ENCODE measurements around the gene SORBS2. TPM values are rescaled to one million over a fixed set of nuclear protein-coding genes. Genes with fewer than 3 reads are reported as not detected.
"Not testable (repeated sequence)": the region's sequence is repeated elsewhere in the genome, so short reads cannot be mapped to it uniquely, and the experiment has no call there.

SORBS2 gene
- total RNA-seq, 4 donors from 2014 or later = 92.7 to 234 (median 122) TPM

- Histone ChIP-seq H3K36me3 (no peaks in the 10 kb centered on the region), H3K27me3 (no peaks in the 10 kb centered on the region), H3K27ac (peak overlapping the region in 3 of 4 donors; percentile 26 to 86 (median 28)), H3K9me3 (no peaks in the 10 kb centered on the region), H3K4me3 (no peak overlapping the region), H3K4me1 (peaks cover 0 to 30% (median 18%) of the 10 kb centered on the region in 4 donors)
- no peak for DNase-seq
- WGBS, 2 donors (ENCODE audit: low coverage in 1 of 2) = 69 to 71% methylated on average over 3 of the region's 3 CpGs
- in situ Hi-C loops (cut with MboI; ENCODE audit: low pct_ligation_motif_present in 1 of 4, low pct_unique_long_range_greater_than_20kb in 1 of 4, low sequenced_read_pairs in 3 of 4) = no loop called here
- TF ChIP-seq, protein P1, sequence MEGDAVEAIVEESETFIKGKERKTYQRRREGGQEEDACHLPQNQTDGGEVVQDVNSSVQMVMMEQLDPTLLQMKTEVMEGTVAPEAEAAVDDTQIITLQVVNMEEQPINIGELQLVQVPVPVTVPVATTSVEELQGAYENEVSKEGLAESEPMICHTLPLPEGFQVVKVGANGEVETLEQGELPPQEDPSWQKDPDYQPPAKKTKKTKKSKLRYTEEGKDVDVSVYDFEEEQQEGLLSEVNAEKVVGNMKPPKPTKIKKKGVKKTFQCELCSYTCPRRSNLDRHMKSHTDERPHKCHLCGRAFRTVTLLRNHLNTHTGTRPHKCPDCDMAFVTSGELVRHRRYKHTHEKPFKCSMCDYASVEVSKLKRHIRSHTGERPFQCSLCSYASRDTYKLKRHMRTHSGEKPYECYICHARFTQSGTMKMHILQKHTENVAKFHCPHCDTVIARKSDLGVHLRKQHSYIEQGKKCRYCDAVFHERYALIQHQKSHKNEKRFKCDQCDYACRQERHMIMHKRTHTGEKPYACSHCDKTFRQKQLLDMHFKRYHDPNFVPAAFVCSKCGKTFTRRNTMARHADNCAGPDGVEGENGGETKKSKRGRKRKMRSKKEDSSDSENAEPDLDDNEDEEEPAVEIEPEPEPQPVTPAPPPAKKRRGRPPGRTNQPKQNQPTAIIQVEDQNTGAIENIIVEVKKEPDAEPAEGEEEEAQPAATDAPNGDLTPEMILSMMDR (IDR thresholded peaks at IDR 0.05) = no peak
- TF ChIP-seq POLR2AphosphoS5 (IDR thresholded peaks at IDR 0.05) (peak in 1 of 3 donors; percentile 31), EP300 (IDR thresholded peaks at IDR 0.05; ENCODE audit: low read depth) (no peak)
- intact Hi-C loops (cut with DNase I; ENCODE audit: low total_unique reads) = no loop called here
Observed at GRCh38 chr4:185564349-185564748, 247.6 kb downstream of the SORBS2 start.

DNA sequence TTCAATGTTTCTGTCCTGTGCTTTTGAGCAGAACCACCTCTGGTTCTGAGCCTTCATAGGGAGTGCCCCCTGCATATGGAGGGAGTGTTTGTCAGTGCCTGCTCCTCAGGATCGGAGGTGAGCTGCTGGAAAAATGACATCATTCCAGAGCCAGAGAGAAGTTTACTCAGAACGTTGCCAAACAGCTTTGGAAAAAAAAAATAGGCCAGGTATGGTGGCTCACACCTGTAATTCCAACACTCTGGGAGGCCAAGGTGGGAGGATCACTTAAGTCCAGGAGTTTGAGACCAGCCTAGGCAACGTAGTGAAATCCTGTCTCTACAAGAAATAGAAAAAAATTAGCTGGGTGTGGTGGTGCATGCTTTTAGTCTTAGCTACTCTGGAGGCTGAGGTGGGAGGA is 249.5 kb downstream of the SORBS2 start:
- no peaks in the 10 kb centered on the region for H3K27me3 ChIP-seq
- H3K4me3 ChIP-seq = no peak overlapping the region
- 57 to 67% methylated on average over 3 of the region's 3 CpGs for WGBS, 2 donors (ENCODE audit: low coverage in 1 of 2)
- in situ Hi-C loops (cut with MboI; ENCODE audit: low pct_ligation_motif_present in 1 of 4, low pct_unique_long_range_greater_than_20kb in 1 of 4, low sequenced_read_pairs in 3 of 4) = no loop called here
- peaks cover 0 to 22% (median 14%) of the 10 kb centered on the region in 4 donors for H3K4me1 ChIP-seq
- H3K36me3 ChIP-seq = no peaks in the 10 kb centered on the region
- DNase-seq = no peak
- TF ChIP-seq POLR2AphosphoS5 (IDR thresholded peaks at IDR 0.05) (no peak), POLR2A (IDR thresholded peaks at IDR 0.05) (no peak), EP300 (IDR thresholded peaks at IDR 0.05; ENCODE audit: low read depth) (no peak)
- TF ChIP-seq, protein P1 (IDR thresholded peaks at IDR 0.05) = no peak
- no peaks in the 10 kb centered on the region for H3K9me3 ChIP-seq
- intact Hi-C loops (cut with DNase I; ENCODE audit: low total_unique reads) = no loop called here
- no peak overlapping the region for H3K27ac ChIP-seq

DNA sequence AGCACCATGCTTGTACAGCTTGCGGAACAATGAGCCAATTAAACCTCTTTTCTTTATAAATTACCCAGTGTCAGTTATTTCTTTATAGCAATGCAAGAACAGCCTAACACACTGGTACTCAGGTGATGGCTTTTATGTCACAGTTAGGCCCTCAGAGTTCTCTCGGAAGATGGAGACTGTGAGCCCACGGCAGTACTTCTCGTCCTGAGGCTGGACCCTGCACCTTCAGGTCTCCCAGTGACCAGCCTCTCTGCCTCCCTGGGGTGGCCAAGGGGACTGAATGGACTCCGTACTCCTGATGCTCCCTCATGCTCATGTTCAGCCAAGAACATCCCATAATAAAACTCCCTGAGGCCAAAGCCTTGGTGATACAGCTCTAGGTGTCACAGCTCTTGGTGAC is 251.7 kb downstream of the SORBS2 start:
- no peaks in the 10 kb centered on the region for H3K9me3 ChIP-seq
- 92 to 100% methylated on average over 1 to 5 of the region's 5 CpGs for WGBS, 2 donors (ENCODE audit: low coverage in 1 of 2)
- H3K27ac ChIP-seq = peak overlapping the region in 1 of 4 donors; percentile 5
- H3K27me3 ChIP-seq = no peaks in the 10 kb centered on the region
- no peak overlapping the region for H3K4me3 ChIP-seq
- no peak for DNase-seq
- in situ Hi-C loops (cut with MboI; ENCODE audit: low pct_ligation_motif_present in 1 of 4, low pct_unique_long_range_greater_than_20kb in 1 of 4, low sequenced_read_pairs in 3 of 4) (no loop called here), intact Hi-C loops (cut with DNase I; ENCODE audit: low total_unique reads) (no loop called here)
- TF ChIP-seq POLR2AphosphoS5 (IDR thresholded peaks at IDR 0.05) = no peak
- no peak for TF ChIP-seq POLR2A (IDR thresholded peaks at IDR 0.05)
- TF ChIP-seq, protein P1 (IDR thresholded peaks at IDR 0.05) = no peak
- no peak for TF ChIP-seq EP300 (IDR thresholded peaks at IDR 0.05; ENCODE audit: low read depth)
- no peaks in the 10 kb centered on the region for H3K36me3 ChIP-seq
- peaks cover 0 to 10% (median 4%) of the 10 kb centered on the region in 4 donors for H3K4me1 ChIP-seq

DNA sequence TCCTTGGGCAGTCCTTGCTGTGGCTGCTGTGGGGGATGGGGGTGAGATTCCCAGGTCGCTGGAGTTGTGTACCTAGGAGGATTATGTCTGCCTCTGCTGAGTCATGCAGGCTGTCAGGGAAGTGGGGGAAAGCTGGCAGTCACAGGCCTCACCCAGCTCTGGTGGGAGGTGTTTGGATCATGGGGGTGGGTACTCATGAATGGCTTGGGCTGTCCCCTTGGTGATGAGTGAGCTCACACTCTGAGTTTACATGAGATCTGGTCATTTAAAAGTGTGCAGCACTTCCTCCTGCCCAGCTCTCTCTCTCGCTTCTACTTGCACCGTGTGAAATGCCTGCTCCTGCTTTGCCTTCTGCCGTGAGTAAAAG is 252.1 kb downstream of the SORBS2 start:
- Histone ChIP-seq H3K36me3 (no peaks in the 10 kb centered on the region), H3K27ac (peak overlapping the region in 1 of 4 donors; percentile 5), H3K27me3 (no peaks in the 10 kb centered on the region), H3K4me1 (peaks cover 0 to 10% (median 4%) of the 10 kb centered on the region in 4 donors), H3K4me3 (no peak overlapping the region), H3K9me3 (no peaks in the 10 kb centered on the region)
- no peak for DNase-seq
- WGBS, 2 donors (ENCODE audit: low coverage in 1 of 2) = 45 to 58% methylated on average over 3 to 4 of the region's 4 CpGs
- in situ Hi-C loops (cut with MboI; ENCODE audit: low pct_ligation_motif_present in 1 of 4, low pct_unique_long_range_greater_than_20kb in 1 of 4, low sequenced_read_pairs in 3 of 4) = no loop called here
- intact Hi-C loops (cut with DNase I; ENCODE audit: low total_unique reads) = no loop called here
- TF ChIP-seq, protein P1 (IDR thresholded peaks at IDR 0.05) = no peak
- TF ChIP-seq POLR2AphosphoS5 (IDR thresholded peaks at IDR 0.05) (no peak), EP300 (IDR thresholded peaks at IDR 0.05; ENCODE audit: low read depth) (no peak), POLR2A (IDR thresholded peaks at IDR 0.05) (no peak)

GRCh38 chr4:185559251-185559914 is 252.6 kb downstream of the SORBS2 start:
- Histone ChIP-seq H3K4me1 (peaks cover 0 to 10% (median 4%) of the 10 kb centered on the region in 4 donors), H3K27ac (peak overlapping the region in 1 of 4 donors; percentile 5)
- DNase-seq; H3K4me3 ChIP-seq; H3K9me3 ChIP-seq; intact Hi-C loops (cut with DNase I; ENCODE audit: low total_unique reads); H3K36me3 ChIP-seq; H3K27me3 ChIP-seq; in situ Hi-C loops (cut with MboI; ENCODE audit: low pct_ligation_motif_present in 1 of 4, low pct_unique_long_range_greater_than_20kb in 1 of 4, low sequenced_read_pairs in 3 of 4): not testable (repeated sequence)
- WGBS, 2 donors (ENCODE audit: low coverage in 1 of 2) = 72 to 76% methylated on average over 4 to 8 of the region's 8 CpGs

Measured in transverse colon (tissue), 4 donors.